WERI-Rb-1 (cell line): ENCODE measurements around the gene ZNF593.

Source experiments
- DNase-seq: peaks from one replicate; pipeline ENCODE4 v3.0.0-alpha.2; 2020
- H3K27ac ChIP-seq: fragments of 250-450 bp; sonication (Bioruptor Pico); 2 replicates; pipeline ENCODE4 v1.5.1; 2020; ENCODE audit warnings: mild to moderate bottlenecking, moderate library complexity
- H3K27me3 ChIP-seq: fragments of 250-450 bp; sonication (Bioruptor Pico); 2 replicates; pipeline ENCODE4 v1.5.1; 2021; ENCODE audit warnings: mild to moderate bottlenecking, low read depth, moderate library complexity; ENCODE audit not compliant: insufficient read depth, severe bottlenecking
- H3K36me3 ChIP-seq: fragments of 250-450 bp; sonication (Bioruptor Pico); 2 replicates; pipeline ENCODE4 v1.5.1; 2020; ENCODE audit warnings: mild to moderate bottlenecking, moderate library complexity
- H3K4me3 ChIP-seq: 2 replicates; pipeline ENCODE4 v1.5.1; 2011; ENCODE audit warnings: low read depth, mild to moderate bottlenecking, control low read depth, low read length
- H3K9me3 ChIP-seq: fragments of 250-450 bp; sonication (Bioruptor Pico); 2 replicates; pipeline ENCODE4 v1.5.1; 2021; ENCODE audit warnings: mild to moderate bottlenecking, moderate library complexity; ENCODE audit not compliant: severe bottlenecking
- TF ChIP-seq, protein P1 (sequence below): IDR thresholded peaks from 2 replicates; pipeline ENCODE4 v1.5.1; 2011; ENCODE audit warnings: low read depth, mild to moderate bottlenecking, control low read depth, inconsistent platforms, low read length

The ZNF593 gene

DNA sequence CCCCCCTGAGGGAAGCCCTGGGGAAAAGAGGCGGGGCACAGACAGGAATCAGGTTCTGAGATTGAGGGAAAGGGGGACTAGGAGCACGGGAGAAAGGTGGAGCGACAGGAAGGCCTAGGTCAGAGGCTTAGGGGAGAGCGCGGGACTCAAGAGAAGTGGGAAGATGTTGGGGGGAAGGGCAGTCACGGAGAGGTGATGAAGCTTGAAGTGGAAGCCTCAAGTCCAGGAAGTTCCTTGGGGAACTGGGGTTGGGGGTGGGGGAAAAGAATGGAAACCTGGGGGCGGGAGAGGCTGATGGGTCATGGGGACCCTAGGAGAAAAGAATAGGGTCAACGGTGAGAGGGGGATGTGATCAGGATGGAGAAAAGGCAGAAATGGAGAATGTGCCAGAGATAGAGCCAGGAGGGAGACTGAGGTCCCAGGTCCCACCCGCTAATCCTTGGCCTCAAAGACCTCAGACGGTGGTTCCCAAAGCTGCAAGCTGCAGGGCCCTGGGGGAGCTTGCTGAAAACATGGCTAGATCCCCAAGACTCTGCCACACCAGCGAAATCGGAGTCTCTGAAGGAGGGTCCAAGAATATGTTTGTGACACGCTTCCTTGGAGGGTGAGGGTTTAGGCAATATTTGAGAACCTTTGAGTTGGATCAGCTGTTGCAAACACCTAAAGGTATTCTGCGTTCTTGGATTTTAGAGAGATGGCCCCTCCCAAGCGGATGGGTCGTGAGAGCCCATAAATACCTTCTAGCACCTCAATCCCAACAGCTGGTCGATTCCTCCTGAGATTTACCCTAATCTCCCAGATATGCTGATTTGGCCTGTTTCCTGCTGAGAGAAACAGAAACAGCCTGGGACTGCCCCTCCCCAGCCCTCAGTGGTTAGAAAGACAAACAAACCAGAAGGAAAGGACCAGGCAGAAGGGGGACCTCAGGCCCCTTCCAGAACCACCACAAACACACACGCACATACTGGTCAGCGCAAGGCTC is 4.6 kb upstream of the ZNF593 start:
- TF ChIP-seq, protein P1, sequence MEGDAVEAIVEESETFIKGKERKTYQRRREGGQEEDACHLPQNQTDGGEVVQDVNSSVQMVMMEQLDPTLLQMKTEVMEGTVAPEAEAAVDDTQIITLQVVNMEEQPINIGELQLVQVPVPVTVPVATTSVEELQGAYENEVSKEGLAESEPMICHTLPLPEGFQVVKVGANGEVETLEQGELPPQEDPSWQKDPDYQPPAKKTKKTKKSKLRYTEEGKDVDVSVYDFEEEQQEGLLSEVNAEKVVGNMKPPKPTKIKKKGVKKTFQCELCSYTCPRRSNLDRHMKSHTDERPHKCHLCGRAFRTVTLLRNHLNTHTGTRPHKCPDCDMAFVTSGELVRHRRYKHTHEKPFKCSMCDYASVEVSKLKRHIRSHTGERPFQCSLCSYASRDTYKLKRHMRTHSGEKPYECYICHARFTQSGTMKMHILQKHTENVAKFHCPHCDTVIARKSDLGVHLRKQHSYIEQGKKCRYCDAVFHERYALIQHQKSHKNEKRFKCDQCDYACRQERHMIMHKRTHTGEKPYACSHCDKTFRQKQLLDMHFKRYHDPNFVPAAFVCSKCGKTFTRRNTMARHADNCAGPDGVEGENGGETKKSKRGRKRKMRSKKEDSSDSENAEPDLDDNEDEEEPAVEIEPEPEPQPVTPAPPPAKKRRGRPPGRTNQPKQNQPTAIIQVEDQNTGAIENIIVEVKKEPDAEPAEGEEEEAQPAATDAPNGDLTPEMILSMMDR = no peak
- H3K36me3 ChIP-seq = no peaks in the 10 kb centered on the region
- peak overlapping the region; percentile 39 for H3K4me3 ChIP-seq
- H3K27ac ChIP-seq = peak overlapping the region; percentile 51
- no peaks in the 10 kb centered on the region for H3K9me3 ChIP-seq
- DNase-seq = peak; percentile 51
- H3K27me3 ChIP-seq = no peaks in the 10 kb centered on the region

DNA sequence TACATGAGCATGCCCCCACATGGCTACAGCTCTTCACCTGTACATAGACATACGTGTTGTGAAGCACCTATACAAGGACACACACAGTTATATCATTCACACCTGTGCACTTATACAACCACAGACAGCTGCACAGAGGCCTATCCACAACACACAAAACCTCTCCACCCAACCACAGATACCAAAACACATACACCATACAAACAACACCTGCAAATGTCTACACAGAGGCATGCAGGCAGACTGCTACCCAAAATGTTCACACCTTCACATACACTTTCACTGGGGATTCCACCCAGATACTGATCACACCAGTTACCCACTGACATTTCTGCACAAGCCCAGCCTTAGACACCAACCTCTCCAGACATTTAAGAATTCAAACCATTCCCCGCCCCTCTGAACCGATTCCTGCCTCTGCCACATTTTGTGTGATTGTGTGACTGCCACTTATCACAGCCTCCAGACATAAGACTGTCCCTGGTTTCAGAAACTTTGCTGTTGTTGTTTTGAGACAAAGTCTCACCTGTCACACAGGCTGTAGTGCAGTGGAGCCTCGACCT is 2.9 kb upstream of the ZNF593 start:
- Histone ChIP-seq H3K9me3 (no peaks in the 10 kb centered on the region), H3K4me3 (no peak overlapping the region), H3K27ac (no peak overlapping the region), H3K36me3 (peaks cover 3% of the 10 kb centered on the region; the same call in 1 of the 2 replicates), H3K27me3 (no peaks in the 10 kb centered on the region)
- TF ChIP-seq, protein P1 = no peak
- no peak for DNase-seq

GRCh38 chr1:26168410-26169197 is 1.1 kb upstream of the ZNF593 start, which contains the start of gene C1orf232:
Gene C1orf232 (minus strand): TSS chr1:26168963. CDS start chr1:26168499, 464 bp downstream.
- DNase-seq = no peak
- Histone ChIP-seq H3K36me3 (peaks cover 3% of the 10 kb centered on the region; the same call in 1 of the 2 replicates), H3K9me3 (no peaks in the 10 kb centered on the region), H3K4me3 (peak within 1 kb of the TSS; percentile 62), H3K27me3 (no peaks in the 10 kb centered on the region), H3K27ac (peak within 1 kb of the TSS; percentile 54; the same call in 1 of the 2 replicates)
- TF ChIP-seq, protein P1 = no peak

GRCh38 chr1:26169198-26169554 is 532 bp upstream of the ZNF593 start:
- Histone ChIP-seq H3K27ac (no peak overlapping the region), H3K9me3 (no peaks in the 10 kb centered on the region), H3K36me3 (peaks cover 3% of the 10 kb centered on the region; the same call in 1 of the 2 replicates), H3K27me3 (no peaks in the 10 kb centered on the region), H3K4me3 (no peak overlapping the region)
- DNase-seq = no peak
- TF ChIP-seq, protein P1 = no peak

GRCh38 chr1:26170472-26170821 is 739 bp downstream of the ZNF593 start:
- H3K27ac ChIP-seq = 0 out of 2 replicates have a peak overlapping the region, but pooled peaks have one; percentile 54

More at GRCh38 chr1:26170472-26170821, 739 bp downstream of the ZNF593 start:
- TF ChIP-seq, protein P1 = no peak
- no peak for DNase-seq
- Histone ChIP-seq H3K9me3 (no peaks in the 10 kb centered on the region), H3K27me3 (no peaks in the 10 kb centered on the region), H3K4me3 (peak overlapping the region; percentile 62), H3K36me3 (peaks cover 3% of the 10 kb centered on the region; the same call in 1 of the 2 replicates)
